ENCODE data around the gene AGMO.

Gene AGMO

DNA sequence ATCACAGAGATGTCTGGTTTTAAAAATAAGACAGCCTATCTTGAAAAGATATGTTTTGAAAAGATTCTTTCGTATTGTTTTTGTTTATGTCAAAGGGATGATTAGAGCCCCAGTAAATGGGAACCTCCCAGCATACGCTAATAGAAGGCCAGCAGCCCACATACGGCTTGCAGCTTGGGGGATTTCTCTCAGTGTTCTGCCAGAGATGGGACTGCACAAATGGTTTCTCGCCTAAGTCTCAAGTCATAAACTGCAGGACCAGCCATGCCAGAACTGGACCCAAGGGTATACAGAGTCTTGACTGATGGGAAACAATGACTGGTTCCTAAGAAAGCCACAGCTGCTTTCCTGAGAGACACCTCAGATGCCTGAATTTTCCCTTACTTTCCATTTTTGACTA, 352.4 kb downstream of the AGMO start:
- no peak for DNase-seq (ENCODE audit: low read depth, low spot score)
- no peak overlapping the region for H3K4me3 ChIP-seq (ENCODE audit: low read length)

DNA sequence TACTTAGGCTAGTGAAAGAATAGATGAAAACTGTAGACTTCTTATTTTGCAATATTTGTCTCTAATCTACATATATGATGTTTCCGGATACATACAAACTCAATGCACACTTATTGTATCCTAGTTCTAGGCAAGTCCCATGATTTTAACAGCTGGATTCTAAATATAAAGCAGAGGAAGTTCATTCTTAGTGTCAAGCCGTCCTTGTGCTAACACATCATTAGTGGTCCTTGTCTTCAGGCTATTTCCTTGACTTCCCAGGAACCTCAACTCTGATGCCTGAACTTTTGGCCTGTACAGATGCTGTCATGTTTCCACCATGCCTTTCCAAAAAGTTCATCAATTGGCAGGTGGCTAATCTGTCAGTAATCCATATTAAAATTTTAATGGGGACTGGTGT, 357.4 kb downstream of the AGMO start:
- H3K4me3 ChIP-seq (ENCODE audit: low read length): no peak overlapping the region
- DNase-seq (ENCODE audit: low read depth, low spot score): no peak

DNA sequence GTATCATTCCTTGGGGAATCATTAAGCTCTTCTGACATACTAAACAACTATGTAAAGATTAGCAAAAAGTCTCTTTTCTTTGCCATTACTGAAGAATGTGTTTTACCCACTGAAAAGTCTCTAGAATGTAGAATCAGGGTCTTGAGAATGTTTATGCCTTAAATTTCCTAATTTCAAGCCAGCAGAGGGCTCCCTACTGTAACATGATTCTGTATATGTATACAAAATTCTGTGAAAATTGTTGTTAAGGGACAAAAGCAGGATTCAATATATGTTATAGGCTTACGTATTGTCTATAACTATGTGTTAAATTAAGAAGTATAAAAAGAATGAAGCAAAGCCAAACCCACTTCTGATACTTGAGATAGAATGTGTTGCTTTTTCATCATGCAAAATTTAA, 362.3 kb downstream of the AGMO start:
- no peak overlapping the region for H3K4me3 ChIP-seq (ENCODE audit: low read length)
- peak; percentile 1 for DNase-seq (ENCODE audit: low read depth, low spot score)

DNA sequence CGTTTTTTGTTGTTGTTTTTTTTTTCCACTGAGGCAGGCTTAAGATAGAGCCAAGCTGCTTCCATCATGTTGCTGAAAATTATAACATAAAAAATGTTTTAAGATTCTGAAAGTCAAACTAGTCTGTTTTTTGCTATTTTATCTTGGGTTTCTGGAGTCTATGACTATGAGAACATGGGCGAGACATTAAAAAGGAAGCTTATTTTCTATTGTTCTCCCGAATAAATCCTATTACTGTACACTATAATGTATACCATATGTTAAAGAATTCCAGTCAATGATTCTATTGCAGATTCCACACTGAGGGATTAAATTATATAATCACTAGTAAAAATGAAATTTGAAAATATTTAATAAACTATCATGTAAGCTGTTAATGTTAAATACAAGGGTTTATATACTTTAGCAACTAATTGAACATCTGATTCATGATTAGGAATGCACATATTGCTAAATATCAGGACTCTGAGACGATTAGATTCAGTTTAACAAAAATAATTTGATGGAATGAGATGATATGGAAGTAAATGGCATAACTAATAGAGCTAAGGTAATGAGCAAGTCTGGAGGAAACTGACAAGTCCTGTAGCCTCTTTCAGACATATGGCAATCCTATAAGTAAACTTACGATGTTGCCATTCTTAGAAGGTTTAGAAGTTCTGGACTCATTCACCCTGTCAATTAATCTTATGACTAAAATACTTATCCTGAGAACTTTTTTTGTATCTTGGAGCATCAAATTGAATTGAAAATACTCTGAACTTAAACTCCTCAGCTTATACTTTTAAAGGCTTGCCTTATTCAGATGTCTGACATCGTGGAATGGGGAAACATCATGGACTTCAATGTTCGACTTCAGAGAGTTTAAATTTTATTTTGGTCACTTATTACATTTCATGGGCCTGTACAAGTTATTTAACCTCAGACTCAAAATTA, 364.5 kb downstream of the AGMO start:
- DNase-seq (ENCODE audit: low read depth, low spot score): no peak
- H3K4me3 ChIP-seq (ENCODE audit: low read length): no peak overlapping the region

DNA sequence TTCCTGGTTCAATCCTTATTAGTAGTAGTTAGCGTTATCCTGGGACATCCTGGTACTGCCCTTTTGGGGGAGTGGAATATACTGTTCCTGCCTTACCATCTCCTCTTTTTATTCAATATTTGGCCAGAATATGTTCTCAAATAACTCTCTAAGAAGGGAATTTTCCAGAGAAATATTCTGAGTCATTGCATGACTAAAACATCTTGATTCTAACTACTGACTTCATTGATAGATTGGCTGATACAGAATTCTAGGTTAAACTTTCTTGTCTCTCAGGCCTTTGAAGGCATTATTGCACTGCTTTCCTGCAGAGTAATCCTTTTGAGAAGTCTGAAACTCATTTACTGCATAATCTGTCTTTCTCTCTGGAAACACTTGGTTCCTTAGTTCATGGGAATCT, 383.8 kb downstream of the AGMO start:
- DNase-seq (ENCODE audit: low read depth, low spot score): no peak
- H3K4me3 ChIP-seq (ENCODE audit: low read length): no peak overlapping the region

DNA sequence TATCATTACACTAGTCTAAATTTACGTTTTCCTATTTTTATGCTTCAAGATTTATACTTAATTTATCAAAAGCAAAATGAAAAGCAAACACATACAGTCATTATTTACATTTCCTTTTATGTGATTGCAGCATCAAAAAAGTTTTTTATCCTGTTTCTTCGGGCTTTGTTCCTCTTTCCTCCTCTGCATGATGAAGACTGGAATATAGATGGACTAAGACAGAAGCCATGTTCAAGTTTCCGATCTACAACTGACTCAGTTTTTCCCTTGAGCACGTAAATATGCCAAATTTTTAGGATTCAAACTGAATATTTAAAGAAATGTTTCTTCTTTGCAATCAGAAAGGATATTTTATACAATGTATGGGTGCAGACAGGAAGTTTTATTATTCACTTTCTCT, 385.7 kb downstream of the AGMO start:
- DNase-seq (ENCODE audit: low read depth, low spot score): no peak
- H3K4me3 ChIP-seq (ENCODE audit: low read length): no peak overlapping the region

DNA sequence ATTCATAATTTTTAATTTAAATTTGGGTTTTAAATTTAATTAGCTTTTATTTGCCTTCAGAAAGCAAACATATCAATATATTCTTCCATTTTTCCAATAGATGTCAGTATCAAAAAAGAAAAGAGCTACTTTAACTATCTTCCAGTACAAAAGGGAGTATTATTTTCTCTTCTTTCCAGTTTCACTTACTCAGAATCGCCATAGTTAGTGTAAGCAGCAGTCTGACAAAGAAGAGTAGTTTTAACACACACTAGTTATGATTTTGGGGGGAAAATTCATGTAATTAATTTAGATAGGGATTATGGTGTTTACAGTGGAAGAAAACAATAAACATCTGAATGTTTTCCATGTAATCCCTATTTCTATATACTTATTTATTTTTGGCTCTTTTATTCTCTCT, 386.7 kb downstream of the AGMO start:
- DNase-seq (ENCODE audit: low read depth, low spot score): no peak
- no peak overlapping the region for H3K4me3 ChIP-seq (ENCODE audit: low read length)

DNA sequence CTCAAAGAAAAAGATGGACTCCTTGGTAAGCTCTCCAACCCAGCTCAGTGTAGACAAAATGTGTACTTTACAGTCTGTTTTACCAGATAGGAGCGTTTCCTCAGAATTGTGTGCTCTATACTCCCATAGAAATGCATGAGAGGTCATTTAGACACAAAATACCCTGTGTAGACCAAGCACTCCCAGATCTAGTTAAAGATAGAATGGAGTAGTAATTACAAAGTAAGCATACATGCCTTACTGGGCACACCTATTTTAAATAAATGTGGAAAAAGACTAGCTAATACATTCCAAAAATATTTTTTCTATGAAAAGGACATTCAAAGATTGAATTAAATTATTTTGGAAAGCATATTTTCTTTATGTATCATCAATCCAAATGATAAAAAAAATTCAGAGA, 387.3 kb downstream of the AGMO start:
- no peak overlapping the region for H3K4me3 ChIP-seq (ENCODE audit: low read length)
- DNase-seq (ENCODE audit: low read depth, low spot score): no peak

DNA sequence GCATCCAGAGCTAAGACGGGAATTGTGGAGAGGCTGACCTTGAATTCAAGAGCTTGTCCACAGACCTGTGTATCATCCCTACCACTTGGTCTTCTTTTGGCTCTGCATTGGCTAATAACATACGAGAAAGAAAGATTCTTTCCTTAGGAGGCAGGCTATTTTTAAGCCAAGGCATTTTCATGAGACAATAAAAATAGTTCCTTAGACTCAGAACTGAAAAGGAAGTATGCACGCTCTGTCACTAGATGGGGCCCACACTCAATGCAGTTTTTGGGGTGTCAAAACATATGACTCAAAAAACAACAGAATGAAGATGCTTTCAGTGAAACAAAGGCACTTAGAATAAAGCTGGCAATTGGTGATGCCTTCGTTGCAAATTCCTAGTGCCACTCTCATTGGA, 393.3 kb downstream of the AGMO start:
- DNase-seq (ENCODE audit: low read depth, low spot score): no peak

DNA sequence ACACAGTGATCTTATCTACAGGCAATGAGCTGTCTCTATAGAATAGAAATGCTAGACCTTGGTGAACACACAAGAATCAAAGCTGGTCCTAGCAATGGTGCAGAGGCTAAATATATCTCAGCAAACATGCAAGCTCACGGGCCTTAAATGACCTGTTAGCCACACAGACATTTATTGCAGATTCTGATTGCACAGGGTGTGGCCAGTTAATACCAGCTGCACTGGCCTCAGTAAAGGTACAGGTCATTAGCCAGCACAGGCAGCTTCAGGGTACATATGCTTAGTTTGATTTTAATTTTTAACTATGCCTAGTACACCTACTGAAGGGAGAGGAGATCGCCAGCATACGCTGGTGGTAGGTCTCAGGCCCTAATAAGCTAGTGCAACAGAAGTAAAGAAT, 393.9 kb downstream of the AGMO start:
- no peak for DNase-seq (ENCODE audit: low read depth, low spot score)
- H3K4me3 ChIP-seq (ENCODE audit: low read length): no peak overlapping the region

More for the DNA sequence above, 393.3 kb downstream of the AGMO start:
- no peak overlapping the region for H3K4me3 ChIP-seq (ENCODE audit: low read length)

DNA sequence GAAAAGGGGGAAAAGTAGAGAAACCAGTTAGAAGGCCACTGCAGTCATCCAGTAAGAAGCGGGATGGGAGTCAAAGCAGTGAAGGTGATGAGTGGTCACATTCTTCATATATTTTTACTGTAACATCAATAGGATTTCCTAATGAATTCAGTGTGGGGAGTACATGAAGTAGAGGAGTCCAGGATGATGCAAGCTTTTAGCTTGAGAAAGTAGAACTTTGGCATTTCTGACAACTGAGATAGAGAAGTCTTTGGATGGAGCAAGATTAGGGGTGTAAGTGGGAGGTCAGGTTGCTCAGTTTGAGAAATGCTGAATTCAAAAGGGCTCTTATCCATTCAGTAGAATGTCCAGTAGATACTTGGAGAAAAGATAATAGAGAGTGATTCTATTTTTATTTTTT, 395.2 kb downstream of the AGMO start:
- no peak for DNase-seq (ENCODE audit: low read depth, low spot score)
- H3K4me3 ChIP-seq (ENCODE audit: low read length): no peak overlapping the region

DNA sequence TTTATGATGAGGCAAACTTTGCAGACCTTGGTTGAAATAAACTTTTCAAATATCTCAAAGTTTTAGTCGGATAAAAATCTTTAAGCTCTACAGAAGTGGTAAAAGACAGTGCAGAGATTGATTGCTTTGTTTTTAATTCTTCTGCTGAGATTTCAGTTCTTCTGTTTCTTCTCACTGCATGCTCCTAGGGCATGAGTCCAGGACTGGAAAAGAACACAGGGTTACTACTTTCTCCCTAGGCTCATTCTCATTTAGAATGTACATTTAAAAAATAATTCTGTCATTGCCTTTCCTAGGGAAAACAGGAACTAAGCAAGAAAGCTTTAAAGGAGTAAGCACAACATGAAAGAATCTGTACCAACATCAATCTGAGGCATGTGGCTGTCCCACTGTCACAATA, 402.6 kb downstream of the AGMO start:
- no peak for DNase-seq (ENCODE audit: low read depth, low spot score)
- H3K4me3 ChIP-seq (ENCODE audit: low read length): no peak overlapping the region

DNA sequence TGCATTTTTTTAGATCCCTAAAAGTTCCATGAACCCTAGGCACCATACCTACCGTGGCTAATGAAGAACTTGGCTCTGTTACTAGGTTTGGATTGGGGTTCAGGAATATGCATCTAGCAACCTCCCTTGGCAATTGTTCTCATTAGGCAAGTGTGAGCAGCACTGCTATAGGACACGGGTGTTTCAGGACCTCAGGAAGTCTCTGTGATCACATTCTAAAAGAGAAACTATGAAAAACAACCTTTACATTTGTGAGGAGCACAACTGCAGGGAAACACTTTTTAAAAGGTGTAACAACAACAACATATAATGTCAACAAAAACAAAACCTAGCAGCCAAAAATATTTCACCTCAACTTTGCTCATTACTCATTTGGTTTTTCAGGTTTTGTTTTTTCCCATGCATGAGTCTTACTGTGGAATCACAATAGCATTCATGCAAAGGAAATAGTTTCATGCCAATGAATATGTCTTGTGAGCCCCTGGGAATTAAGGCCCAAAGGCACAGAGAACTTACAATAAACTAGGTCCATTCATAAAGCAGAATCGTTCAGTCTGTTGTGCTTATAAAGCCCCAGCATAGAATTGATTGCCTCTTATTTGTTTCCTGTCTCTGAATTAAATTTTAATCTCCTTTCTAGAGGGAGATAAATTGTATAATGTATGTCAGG, 403.5 kb downstream of the AGMO start:
- no peak for DNase-seq (ENCODE audit: low read depth, low spot score)

More for the DNA sequence above, 403.5 kb downstream of the AGMO start:
- no peak overlapping the region for H3K4me3 ChIP-seq (ENCODE audit: low read length)
